Ascending aorta (tissue), 2 donors: ENCODE measurements around the gene ETV2. TPM values are rescaled to one million over a fixed set of nuclear protein-coding genes. Genes with fewer than 3 reads are reported as not detected.

ENCODE experiments used
- DNase-seq, 2 donors: peaks; one replicate each; pipeline ENCODE4 v3.0.0-alpha.2; 2019; ENCODE audit warnings: low spot score in 2 of 2
- H3K27ac ChIP-seq, 2 donors: fragments of 200-600 bp; sonication (generic); one replicate each; pipeline ENCODE4 v1.5.1; 2016 to 2017; ENCODE audit warnings: mild to moderate bottlenecking in 1 of 2
- H3K27me3 ChIP-seq: fragments of 200-600 bp; sonication (generic); one replicate; pipeline ENCODE4 v1.5.1; 2017
- H3K36me3 ChIP-seq, 2 donors: fragments of 200-600 bp; sonication (generic); one replicate each; pipeline ENCODE4 v1.5.1; 2016
- H3K4me1 ChIP-seq, 2 donors: fragments of 200-600 bp; sonication (generic); one replicate each; pipeline ENCODE4 v1.5.1; 2016 to 2017; ENCODE audit warnings: mild to moderate bottlenecking in 1 of 2
- H3K4me3 ChIP-seq, 2 donors: fragments of 200-600 bp; sonication (generic); one replicate each; pipeline ENCODE4 v1.5.1; 2016 to 2017; ENCODE audit warnings: mild to moderate bottlenecking in 1 of 2
- H3K9me3 ChIP-seq, 2 donors: fragments of 200-600 bp; sonication (generic); one replicate each; pipeline ENCODE4 v1.5.1; 2016
- intact Hi-C: fragments of 100-400 bp; cut with DNase I; formaldehyde crosslinking; loops from one replicate; pipeline ENCODE4 v1.15.1; 2023
- total RNA-seq: library from RNA; depleted of rRNA; stranded (reverse); fragments of >200 nt; gene quantifications from one replicate; pipeline ENCODE4 v1.1.0, GENCODE V29; 2016
- TF ChIP-seq, protein P1 (sequence below), 3 experiments: fragments of 200-600 bp in 2 of 3; fragments of 450-650 bp in 1 of 3; sonication (generic) in 2 of 3; IDR thresholded peaks; one replicate each; pipeline ENCODE4 v1.5.1; 2016 to 2019; ENCODE audit warnings: antibody characterized with exemption in 3 of 3, mild to moderate bottlenecking in 1 of 3, moderate library complexity in 1 of 3

Gene ETV2
- total RNA-seq, 1 donor from 2014 or later: 4.8 TPM

DNA sequence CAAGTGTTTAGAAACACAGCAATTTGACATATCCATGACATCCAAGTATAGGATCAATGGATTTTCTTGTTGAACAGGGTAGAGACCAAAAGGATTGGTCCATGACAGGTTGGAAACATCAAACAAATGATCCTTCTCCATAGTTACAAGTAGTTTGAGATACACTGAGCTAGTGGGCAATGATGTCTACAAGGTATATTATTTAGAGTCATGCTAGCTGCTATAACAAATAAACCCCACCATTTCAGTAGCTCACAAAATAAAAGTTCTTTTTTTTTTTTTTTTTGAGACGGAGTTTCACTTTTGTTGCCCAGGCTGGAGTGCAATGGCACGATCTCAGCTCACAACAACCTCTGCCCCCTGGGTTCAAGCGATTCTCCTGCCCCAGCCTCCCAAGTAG lies 33.9 kb upstream of the ETV2 start:
- DNase-seq: no peak
- no peak overlapping the region for H3K4me3 ChIP-seq

DNA sequence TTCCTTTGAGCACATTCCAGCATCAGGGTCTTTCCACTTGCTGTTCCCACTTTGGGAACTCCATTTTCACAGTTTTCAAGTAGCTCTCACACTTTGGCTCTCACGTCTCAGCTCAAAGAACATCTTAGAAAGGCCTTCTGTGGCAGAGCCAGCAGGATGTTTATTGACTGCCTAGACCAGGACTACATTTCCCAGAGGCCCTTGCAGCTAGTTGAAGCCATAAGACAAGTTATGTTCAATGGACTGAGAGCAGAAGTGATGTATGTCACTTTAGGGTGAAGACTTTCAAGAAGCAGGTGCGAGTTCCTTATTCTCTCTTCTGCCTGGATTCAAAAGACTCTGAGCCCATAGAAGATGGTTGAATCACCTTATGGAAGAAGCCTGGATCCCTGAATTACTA lies 33.3 kb upstream of the ETV2 start:
- intact Hi-C loops: no loop called here
- Histone ChIP-seq H3K4me1 (peaks cover 0 to 8% of the 10 kb centered on the region in 2 donors), H3K36me3 (no peaks in the 10 kb centered on the region), H3K4me3 (no peak overlapping the region), H3K27me3 (no peaks in the 10 kb centered on the region), H3K27ac (no peak overlapping the region), H3K9me3 (no peaks in the 10 kb centered on the region)
- no peak for DNase-seq
- TF ChIP-seq, protein P1, sequence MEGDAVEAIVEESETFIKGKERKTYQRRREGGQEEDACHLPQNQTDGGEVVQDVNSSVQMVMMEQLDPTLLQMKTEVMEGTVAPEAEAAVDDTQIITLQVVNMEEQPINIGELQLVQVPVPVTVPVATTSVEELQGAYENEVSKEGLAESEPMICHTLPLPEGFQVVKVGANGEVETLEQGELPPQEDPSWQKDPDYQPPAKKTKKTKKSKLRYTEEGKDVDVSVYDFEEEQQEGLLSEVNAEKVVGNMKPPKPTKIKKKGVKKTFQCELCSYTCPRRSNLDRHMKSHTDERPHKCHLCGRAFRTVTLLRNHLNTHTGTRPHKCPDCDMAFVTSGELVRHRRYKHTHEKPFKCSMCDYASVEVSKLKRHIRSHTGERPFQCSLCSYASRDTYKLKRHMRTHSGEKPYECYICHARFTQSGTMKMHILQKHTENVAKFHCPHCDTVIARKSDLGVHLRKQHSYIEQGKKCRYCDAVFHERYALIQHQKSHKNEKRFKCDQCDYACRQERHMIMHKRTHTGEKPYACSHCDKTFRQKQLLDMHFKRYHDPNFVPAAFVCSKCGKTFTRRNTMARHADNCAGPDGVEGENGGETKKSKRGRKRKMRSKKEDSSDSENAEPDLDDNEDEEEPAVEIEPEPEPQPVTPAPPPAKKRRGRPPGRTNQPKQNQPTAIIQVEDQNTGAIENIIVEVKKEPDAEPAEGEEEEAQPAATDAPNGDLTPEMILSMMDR (IDR thresholded peaks at IDR 0.05): no peak

More for the DNA sequence above, 33.9 kb upstream of the ETV2 start:
- intact Hi-C loops: no loop called here
- Histone ChIP-seq H3K36me3 (no peaks in the 10 kb centered on the region), H3K4me1 (peaks cover 0 to 4% of the 10 kb centered on the region in 2 donors), H3K9me3 (no peaks in the 10 kb centered on the region), H3K27me3 (no peaks in the 10 kb centered on the region), H3K27ac (no peak overlapping the region)
- TF ChIP-seq, protein P1 (IDR thresholded peaks at IDR 0.05): no peak

DNA sequence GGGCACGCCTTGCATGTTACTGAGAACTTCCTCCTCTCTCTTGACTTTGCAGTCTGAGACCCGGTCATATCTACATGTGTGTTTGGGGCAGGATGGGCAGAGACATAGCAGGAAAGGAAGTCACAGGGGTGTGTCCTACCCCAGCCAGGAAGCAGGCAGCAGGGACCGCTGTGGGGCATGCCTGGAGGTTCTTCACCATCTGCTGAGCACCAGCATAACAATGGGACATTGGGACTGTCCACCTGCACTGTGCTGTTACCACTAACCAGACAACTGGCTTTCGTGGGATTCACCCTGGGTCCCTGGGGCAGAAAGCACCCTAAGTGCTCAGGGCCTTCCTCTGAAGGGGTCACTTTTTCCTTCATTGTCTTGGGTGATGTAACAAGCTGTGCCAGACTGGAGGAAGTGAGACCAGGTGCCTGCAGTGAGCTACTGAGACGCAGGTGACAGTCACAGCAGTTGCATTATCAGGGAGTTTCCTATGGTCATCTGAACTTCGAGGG lies 31.6 kb upstream of the ETV2 start:
- Histone ChIP-seq H3K9me3 (no peaks in the 10 kb centered on the region), H3K4me3 (no peak overlapping the region), H3K27ac (no peak overlapping the region), H3K27me3 (no peaks in the 10 kb centered on the region), H3K4me1 (peaks cover 0 to 8% of the 10 kb centered on the region in 2 donors), H3K36me3 (no peaks in the 10 kb centered on the region)
- TF ChIP-seq, protein P1 (IDR thresholded peaks at IDR 0.05): no peak
- DNase-seq: no peak
- intact Hi-C loops: loop anchor here (10.0 kb wide), 1 partner anchor 485 kb away; no protein-coding TSS in a partner anchor

DNA sequence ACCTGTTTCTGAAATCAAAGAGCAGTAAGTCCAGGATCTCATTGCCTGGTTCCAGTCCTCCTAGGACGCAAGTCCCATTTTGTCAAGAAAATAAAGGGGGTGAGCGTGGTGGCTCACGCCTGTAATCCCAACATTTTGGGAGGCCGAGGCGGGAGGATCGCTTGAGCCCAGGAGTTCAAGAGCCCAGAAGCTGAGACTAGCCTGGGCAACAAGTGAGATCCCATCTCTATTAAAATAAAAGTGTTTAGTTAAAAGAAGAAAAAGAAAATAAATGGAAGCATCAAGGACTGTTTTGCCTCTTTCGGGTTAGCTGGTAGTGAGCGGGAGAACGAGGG lies 29.4 kb upstream of the ETV2 start:
- Histone ChIP-seq H3K27me3 (no peaks in the 10 kb centered on the region), H3K4me1 (peaks cover 0 to 8% of the 10 kb centered on the region in 2 donors), H3K36me3 (peaks cover 0 to 4% of the 10 kb centered on the region in 2 donors), H3K9me3 (no peaks in the 10 kb centered on the region), H3K4me3 (peak overlapping the region; percentile 70 to 81), H3K27ac (peak overlapping the region in 1 of 2 donors; percentile 76)
- intact Hi-C loops: loop anchor here (1.0 to 10.0 kb wide), 5 partner anchors 16 to 487 kb away; partner anchors contain the start of gene TMEM147
- no peak for DNase-seq
- TF ChIP-seq, protein P1 (IDR thresholded peaks at IDR 0.05): no peak

DNA sequence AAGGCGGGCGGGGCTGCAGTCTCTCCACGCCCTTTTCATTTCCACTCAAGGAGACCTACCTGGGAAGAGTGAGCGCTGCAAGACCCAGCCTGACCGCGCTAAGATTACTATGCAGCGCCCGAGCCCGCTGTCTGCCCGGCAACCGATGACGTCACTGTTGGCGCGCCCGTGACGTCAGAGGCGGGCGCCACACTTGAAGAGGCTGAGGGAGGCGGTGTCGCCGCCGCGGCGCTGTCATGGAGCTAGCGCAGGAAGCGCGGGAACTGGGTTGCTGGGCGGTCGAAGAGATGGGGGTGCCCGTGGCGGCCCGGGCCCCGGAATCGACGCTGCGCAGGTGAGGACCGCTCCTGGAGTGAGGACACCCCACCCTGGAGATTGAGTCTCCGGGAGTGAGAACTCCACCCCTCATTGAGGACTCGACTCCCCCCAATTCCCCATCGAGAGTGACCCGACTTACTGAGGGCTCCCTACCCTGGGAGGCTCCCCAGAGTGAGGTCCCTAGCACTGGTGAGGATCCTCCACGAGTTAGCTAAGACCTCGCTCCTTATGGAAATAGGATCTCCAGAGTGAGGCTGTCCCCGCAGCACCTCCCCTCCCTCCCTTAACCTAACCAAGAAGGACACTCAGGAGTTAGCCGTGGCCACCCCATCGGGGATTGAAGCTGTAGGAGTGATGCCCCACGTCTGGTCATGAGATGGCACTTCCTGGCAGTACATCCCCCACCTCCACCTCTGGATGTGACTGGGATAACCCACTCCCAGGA lies 28.8 kb upstream of the ETV2 start, which contains the start of gene HAUS5:
Gene HAUS5, plus strand, starts transcription at position 177 of the 763 bp plus-strand sequence. Its CDS starts 60 bp downstream, at position 237.
- TF ChIP-seq, protein P1 (IDR thresholded peaks at IDR 0.05): peak in 1 of 3 experiments; percentile 8
- Histone ChIP-seq H3K27me3 (no peaks in the 10 kb centered on the region), H3K4me3 (peak within 1 kb of the TSS; percentile 70 to 81), H3K27ac (peak within 1 kb of the TSS; percentile 64 to 76), H3K36me3 (peaks cover 0 to 5% of the 10 kb centered on the region in 2 donors), H3K4me1 (peaks cover 0 to 8% of the 10 kb centered on the region in 2 donors), H3K9me3 (no peaks in the 10 kb centered on the region)
- DNase-seq: peak; percentile 82 to 98
- intact Hi-C loops: loop anchor here (1.0 to 10.0 kb wide), 5 partner anchors 16 to 488 kb away; partner anchors contain the start of gene TMEM147
